HG03342 (cell line): ENCODE results near the gene MEPE.
A peak's percentile ranks its signal among the peaks of the same experiment; 100 is the strongest.

Source experiments
- ATAC-seq: cut with Tn5 transposase; IDR thresholded peaks from one replicate; pipeline ENCODE4 v1.9.1; 2021; ENCODE audit warnings: mild to moderate bottlenecking, moderate library complexity; ENCODE audit not compliant: unreplicated experiment

The MEPE gene

GRCh38 chr4:87832669-87833068 is at the start of gene MEPE:
TSS of gene MEPE (plus strand) at chr4:87832969. CDS start at chr4:87834715, 1,746 bp downstream.
- ATAC-seq: no peak

- ATAC-seq: no peak
Observed at GRCh38 chr4:87783781-87784180, 49.0 kb upstream of the MEPE start.

GRCh38 chr4:87785731-87786509 is 46.8 kb upstream of the MEPE start:
- ATAC-seq: no peak

DNA sequence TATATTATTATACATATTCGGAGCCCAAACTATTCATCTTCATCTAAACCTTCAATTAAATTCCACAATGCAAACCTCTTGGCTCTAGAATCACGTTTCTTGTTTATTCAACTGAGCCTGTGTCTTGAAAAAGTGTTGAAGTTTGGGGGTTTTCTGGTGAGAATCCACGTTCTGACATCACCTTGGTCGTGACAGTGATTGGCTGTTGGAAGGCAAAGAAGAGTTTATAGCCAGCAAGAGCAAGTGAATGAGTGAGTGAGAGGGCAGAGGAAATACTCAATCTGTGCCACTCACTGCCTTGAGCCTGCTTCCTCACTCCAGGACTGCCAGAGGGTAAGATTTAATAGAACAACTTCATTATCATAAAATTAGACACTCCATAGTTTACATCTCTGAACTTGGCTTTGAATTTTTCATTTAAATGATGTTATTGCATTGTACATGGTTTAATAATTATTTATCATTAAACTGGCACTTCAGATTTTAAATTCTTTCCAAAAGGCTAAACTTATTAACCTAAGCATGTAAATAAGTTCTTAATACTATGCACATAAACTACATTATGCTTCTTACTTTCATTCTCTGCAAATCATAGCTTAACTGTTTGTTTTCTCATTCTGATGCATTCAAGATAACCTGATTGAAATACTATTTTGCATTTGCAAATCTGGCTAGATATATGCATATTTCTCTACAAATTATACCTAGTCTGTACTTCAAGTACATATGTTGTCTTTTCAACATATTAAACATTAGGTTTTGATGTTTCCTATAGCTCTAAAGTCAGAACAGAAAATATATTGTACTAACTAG is 33.3 kb upstream of the MEPE start, which contains the start of gene IBSP:
Gene IBSP, plus strand, starts transcription at position 254 of the 813 bp plus-strand sequence. CDS start 2,808 bp downstream, outside the sequence.
- no peak for ATAC-seq

DNA sequence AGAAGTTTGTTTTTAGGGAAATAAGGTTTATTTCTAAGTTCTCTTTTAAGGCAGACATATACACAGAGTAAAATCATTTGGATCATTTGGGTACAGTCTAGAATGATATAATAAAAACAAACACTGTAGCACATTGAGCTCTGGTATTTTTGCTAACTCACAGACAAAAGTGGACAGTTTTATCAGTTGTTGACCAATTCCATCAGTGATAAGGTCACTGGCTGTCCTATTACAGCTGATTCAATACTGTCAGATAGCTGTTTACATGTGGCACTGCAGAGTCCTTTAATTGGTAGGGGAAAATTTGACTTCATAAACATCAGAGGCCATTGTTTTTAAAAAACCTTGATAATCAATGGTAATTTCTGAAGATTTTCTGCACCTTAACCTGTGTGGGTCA is 29.9 kb upstream of the MEPE start:
- no peak for ATAC-seq

DNA sequence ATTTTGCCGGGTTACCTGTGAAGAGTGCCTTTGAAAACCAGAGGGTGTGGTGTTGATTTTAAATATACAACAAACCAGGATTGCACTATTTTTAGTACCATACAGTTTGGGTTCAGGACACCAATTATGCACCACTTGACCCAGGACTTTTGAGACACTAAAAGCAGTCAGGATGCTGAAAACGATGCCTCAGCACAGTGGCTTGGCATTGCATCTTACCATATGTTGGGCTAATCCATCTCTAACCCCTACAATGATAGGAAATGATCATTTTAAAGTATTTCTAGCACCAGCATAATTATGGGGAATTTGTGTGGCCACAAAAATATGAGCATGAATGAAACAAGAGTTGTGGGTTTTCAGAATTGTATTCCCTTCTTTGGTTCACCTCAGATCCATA is 29.3 kb upstream of the MEPE start:
- no peak for ATAC-seq

DNA sequence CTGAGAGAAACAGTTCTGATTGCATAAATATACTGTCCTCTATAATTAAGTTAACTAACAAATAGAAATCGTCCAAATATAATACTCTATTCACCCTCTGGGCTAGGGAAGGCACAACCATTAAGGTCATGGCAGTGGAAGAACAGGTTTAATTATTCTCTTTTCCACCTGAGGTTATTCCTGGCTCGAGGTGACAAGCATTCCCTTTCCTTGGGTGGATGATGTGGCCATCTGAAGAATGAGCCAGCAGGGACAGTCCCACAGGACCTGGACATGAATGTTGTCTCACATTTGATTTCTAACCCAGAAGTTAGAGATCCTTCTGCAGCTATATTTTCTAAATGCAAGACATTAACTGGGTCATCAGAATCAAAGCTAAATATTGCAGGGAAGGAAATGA is 27.9 kb upstream of the MEPE start:
- ATAC-seq: no peak

GRCh38 chr4:87805971-87806370 is 26.8 kb upstream of the MEPE start:
- ATAC-seq: no peak

DNA sequence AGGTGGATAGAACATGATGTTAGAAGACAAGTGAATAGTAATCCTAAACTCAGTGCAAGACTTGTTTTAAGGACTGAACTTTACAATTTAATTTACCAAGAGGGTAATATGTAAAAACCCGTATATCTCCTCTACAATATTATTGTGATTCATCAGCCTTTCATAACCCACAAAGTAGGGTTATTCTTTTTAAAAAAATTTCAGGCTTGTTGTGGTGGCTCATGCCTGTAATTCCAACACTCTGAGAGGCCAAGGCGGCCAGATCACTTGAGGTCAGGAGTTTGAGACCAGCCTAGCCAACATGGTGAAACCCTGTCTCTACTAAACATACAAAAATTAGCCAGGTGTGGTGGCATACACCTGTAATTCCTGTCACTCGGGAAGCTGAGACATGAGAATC is 26.2 kb upstream of the MEPE start:
- ATAC-seq: no peak

DNA sequence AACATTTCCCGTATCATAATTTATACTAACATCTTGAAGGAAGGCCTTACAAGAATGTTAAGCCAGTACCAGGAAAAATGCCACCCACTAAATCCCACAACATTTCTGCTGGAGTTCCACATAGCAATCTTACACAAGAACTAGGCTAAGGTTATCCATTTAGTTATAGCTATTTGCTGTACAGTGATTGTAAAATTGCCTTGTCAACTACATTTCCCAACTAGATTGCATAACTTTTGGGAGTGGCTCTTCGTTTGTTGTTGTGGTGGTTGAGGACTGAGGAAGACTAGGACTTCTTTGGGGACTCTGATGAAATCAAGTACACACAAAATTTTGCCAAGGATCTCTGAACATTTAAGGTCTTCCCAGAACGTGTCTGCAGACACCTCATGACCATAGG is 25.4 kb upstream of the MEPE start:
- ATAC-seq: no peak

- ATAC-seq: no peak
Observed at GRCh38 chr4:87811977-87812376, 20.8 kb upstream of the MEPE start.

DNA sequence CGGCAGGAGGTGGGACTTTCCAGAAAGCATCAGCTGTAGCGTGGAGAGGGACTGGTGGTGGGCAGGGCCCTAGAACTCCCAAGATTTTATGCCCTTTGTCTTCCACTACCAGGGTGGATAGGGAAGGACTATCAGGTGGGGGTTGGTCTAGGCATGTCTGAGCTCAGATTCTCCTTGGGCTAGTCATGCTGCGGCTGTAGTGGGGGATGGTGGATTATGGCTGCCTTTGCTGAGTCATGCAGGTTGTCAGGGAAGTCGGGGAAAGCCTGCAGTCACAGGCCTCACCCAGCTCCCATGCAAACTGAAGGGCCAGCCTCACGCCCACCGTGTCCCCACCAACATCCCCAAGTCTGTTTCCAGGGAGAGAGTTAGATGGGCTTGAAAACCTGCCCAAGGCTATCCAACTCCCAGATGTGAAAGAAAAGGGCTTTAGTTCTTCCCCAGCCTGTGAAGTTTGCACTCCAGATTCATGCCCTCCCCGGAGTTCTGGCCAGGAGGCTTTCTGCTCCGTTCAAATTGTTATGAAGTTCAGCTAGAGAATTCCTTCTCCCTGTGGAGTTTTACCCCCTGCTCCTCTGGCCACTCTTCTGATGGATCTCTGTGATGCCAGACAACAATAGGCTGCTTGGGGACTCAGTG is 13.4 kb upstream of the MEPE start:
- ATAC-seq: no peak

DNA sequence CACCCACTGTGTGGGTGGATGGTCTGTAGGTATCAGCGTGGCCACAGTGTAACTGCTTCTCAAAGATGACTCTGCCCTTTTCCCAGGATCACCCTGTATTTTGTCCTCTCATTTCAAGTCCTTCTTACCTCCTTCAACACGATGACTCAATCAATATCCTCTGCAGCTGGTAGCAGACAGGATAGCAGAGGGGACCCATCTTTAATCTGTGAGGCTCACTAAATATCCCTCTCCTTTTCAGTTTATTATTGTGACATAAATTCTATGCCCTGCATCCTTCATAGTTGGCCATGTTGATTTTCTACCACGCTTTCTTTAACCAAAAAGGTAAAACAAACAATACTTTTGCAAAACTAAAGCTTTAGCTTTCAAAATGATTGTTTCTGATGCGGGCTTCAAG is 9.6 kb upstream of the MEPE start:
- ATAC-seq: no peak

DNA sequence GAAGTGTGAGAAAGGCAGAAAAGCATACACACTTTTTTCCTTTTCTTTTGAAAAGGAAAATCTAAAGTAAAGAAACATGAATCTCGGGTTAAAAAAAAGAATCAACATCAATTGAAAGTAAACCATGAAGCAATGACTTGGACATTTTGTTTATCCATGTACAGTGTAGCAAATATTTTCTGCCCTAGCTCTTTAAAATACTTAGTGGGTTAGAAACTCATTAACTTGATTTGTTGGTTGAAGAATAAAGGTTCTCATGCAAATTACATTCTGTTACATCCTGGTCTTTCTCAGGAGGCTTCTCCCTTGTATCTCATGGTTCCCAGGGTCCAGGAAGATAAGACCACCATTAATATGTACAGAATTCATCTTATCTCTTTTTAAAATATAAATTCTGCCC is 9.0 kb upstream of the MEPE start:
- no peak for ATAC-seq

DNA sequence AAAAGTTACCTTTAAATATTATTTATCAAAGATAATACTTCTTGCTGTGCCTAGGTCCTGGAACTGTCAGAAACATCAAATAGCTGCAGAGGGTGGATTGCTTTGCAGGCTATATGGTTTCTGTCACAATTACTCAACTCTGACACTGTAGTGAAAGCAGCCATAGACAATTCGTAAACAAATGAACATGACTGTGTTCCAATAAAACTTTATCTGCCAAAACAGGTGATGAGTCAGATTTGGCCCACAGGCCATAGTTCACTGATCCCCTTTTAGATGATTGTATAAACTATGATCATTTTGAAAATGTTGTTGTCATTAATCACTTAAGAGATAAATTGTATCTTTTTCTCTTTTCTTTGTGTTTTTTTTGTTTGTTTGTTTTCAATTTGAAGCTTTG is 8.4 kb upstream of the MEPE start:
- no peak for ATAC-seq

DNA sequence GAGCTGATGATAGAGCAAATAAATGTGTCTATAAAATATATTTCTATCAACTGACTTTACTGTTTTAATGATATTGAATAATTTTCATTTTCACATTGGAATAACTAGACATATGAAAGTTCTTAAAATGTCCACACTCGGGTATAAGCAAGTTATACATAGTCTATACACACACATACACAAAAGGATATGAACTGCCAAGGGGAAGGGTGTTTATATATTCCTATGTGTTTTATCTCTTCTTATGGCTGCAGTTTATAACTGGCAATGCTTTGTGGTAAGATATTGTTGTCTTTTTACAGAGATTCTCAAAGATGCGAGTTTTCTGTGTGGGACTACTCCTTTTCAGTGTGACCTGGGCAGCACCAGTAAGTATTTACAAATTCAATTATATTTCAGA is 1.6 kb downstream of the MEPE start:
- no peak for ATAC-seq

DNA sequence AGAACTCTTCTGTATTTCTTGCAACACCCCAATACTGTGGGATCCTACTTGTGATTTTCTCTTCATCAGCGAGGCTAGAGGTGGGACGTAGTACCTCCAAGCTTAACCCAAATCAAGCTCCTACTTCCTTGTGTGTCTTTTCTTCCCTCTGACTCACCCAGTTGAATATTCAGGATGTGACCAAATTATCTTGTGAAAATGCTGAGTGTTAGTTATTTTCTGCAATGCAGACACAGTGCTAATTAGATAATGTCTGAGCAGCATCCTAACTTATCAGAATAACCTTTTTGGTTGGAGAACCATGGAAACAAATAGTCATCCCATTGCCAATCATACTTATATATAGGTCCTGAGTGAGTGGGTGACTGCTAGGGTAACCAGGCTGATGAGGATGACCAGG is 2.4 kb downstream of the MEPE start:
- no peak for ATAC-seq

- ATAC-seq: no peak
Observed at GRCh38 chr4:87835743-87836142, 3.0 kb downstream of the MEPE start.

- ATAC-seq: no peak
Observed at GRCh38 chr4:87838205-87838604, 5.4 kb downstream of the MEPE start.

DNA sequence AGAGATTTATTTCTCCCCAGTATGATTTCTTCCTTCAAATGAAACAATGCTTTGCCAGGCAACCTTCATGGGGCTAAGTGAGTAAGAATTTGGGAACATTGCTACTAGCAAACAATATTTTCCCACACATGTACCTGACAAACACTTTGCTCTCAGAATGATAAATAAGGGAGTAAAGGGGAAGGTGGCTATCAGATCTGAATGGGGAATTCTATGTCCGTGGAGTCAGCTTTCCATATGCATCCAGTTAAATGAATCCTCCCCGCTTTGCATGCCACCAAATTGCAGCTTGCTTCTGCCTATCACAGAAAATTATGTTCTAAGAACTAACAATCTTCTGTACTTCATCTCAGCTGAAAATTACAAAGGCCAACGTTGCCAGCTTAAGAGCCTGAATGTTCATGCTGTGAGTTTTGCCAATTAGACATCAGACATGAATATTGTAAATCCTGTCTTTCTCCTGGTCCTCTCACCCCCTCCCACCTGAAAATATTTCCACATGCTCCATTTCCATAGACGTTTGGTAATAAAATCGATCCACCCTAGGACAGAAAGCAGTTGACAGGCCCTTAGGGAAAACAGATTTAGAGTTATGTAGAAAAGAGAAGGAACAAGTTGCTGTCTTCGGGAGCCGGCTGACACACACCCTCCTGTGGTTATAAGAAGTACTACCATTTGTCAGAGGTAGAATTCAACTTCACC is 6.3 kb downstream of the MEPE start:
- peak; percentile 75 for ATAC-seq

DNA sequence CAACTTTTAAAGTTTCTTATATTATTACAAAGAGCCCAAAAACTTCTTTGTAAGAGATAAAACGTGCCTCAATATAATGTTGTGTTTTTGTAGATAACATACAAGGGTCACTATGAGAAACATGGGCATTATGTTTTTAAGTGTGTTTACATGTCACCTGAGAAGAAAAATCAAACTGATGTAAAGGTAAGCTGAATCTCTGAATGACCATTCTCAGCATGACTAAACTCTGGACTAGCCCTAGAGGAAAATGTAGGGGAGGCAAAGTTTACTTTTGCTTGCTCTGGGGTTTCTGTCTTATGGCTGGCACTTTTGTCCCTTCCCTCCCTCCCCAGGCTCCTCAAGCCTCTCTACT is 6.8 kb downstream of the MEPE start:
- no peak for ATAC-seq
